Islet of Langerhans (tissue), 1 donor: ENCODE results near the gene SENP7.
"Not testable (repeated sequence)": the region's sequence is repeated elsewhere in the genome, so short reads cannot be mapped to it uniquely, and the experiment has no call there.

Experiments used
- FAIRE-seq: peaks from one replicate; lab custom pipeline; 2011; peaks lifted over from hg19 to GRCh38; lab: Jason Lieb, UNC

The SENP7 gene

GRCh38 chr3:101325393-101326134 is 187.4 kb downstream of the SENP7 start:
- FAIRE-seq = peak; percentile 90

GRCh38 chr3:101320475-101320874 is 192.5 kb downstream of the SENP7 start, which contains the start of gene IMPG2:
Gene IMPG2 (minus strand): TSS chr3:101320575. CDS start chr3:101320372, 203 bp downstream.
- FAIRE-seq = no peak

- no peak for FAIRE-seq
These were observed 193.5 kb downstream of the SENP7 start for GRCh38 chr3:101319531-101319930.

GRCh38 chr3:101312545-101312944 is 200.5 kb downstream of the SENP7 start:
- no peak for FAIRE-seq

- FAIRE-seq = no peak
These were observed 201.3 kb downstream of the SENP7 start for GRCh38 chr3:101311676-101312075.

GRCh38 chr3:101310978-101311375 is 202.0 kb downstream of the SENP7 start:
- no peak for FAIRE-seq

GRCh38 chr3:101308147-101308772 is 204.8 kb downstream of the SENP7 start:
- not testable (repeated sequence) for FAIRE-seq

GRCh38 chr3:101303836-101304235 is 209.2 kb downstream of the SENP7 start:
- no peak for FAIRE-seq

- FAIRE-seq = no peak
These were observed 209.8 kb downstream of the SENP7 start for GRCh38 chr3:101303089-101303731.

GRCh38 chr3:101300073-101300472 is 212.9 kb downstream of the SENP7 start:
- no peak for FAIRE-seq

GRCh38 chr3:101292027-101292426 is 221.0 kb downstream of the SENP7 start:
- no peak for FAIRE-seq

- no peak for FAIRE-seq
These were observed 224.7 kb downstream of the SENP7 start for GRCh38 chr3:101288294-101288693.

GRCh38 chr3:101284757-101285156 is 228.3 kb downstream of the SENP7 start:
- FAIRE-seq = no peak

- no peak for FAIRE-seq
These were observed 231.4 kb downstream of the SENP7 start for GRCh38 chr3:101281521-101282030.

- no peak for FAIRE-seq
These were observed 233.1 kb downstream of the SENP7 start for GRCh38 chr3:101279765-101280385.

GRCh38 chr3:101279162-101279561 is 233.8 kb downstream of the SENP7 start:
- no peak for FAIRE-seq

- no peak for FAIRE-seq
These were observed 234.3 kb downstream of the SENP7 start for GRCh38 chr3:101278727-101279126.
